ENCODE data around the gene CPT1A.
A peak's percentile ranks its signal among the peaks of the same experiment; 100 is the strongest.

- TF ChIP-seq CTCF (IDR thresholded peaks at IDR 0.05) (peak; percentile 38 to 58 (median 48)), POLR2A (IDR thresholded peaks at IDR 0.05) (no peak), EP300 (IDR thresholded peaks at IDR 0.05) (no peak)
Measured at GRCh38 chr11:68798221-68798813, 43.4 kb downstream of the CPT1A start.
